Testis (tissue), 2 donors: ENCODE measurements around the gene RAD51C.

ENCODE experiments used
- CTCF ChIP-seq, 3 experiments: fragments of 450-650 bp in 2 of 3; fragments of 200-600 bp in 1 of 3; sonication (generic) in 1 of 3; IDR thresholded peaks; one replicate each; pipeline ENCODE4 v1.5.1; 2016 to 2019; ENCODE audit warnings: antibody characterized with exemption in 3 of 3, mild to moderate bottlenecking in 2 of 3, moderate library complexity in 1 of 3
- POLR2A ChIP-seq: fragments of 450-650 bp; IDR thresholded peaks from one replicate; pipeline ENCODE4 v1.6.1; 2017; ENCODE audit warnings: antibody characterized with exemption, mild to moderate bottlenecking, moderate library complexity

GRCh38 chr17:58691701-58692238 is 632 bp upstream of the RAD51C start, which contains the start of gene TEX14:
- TF ChIP-seq CTCF (IDR thresholded peaks at IDR 0.05) (no peak), POLR2A (no peak)
